Measurements from ENCODE around the gene SNAPC3. TPM values are rescaled to one million over a fixed set of nuclear protein-coding genes. Genes with fewer than 3 reads are reported as not detected.

SNAPC3 gene
- total RNA-seq, 2 donors from 2014 or later: 41.3 to 52.5 TPM

DNA sequence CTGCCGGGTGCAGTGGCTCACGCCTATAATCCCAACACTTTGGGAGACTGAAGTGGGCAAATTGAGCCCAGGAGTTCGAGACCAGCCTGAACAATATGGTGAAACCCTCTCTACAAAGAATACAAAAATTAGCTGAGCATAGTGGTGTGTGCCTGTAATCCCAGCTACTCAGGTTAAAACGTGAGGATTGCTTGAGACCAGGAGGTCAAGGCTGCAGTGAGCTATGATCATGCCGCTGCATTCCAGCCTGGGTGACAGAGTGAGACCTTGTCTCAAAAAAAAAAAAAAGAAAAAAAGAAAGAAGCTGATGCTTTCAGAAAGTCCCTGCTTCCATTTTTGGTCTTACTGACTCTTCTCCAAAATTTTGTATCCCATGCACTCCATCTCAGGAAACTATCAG is 31.3 kb downstream of the SNAPC3 start:
- no peaks in the 10 kb centered on the region for H3K4me1 ChIP-seq (ENCODE audit: control insufficient read depth, insufficient read depth, low read length)
- no peak overlapping the region for H3K4me3 ChIP-seq (ENCODE audit: low read length)
- Mint-ChIP-seq H3K36me3 (ENCODE audit: low read depth) (peaks cover 64% of the 10 kb centered on the region), H3K27ac (no peak overlapping the region), H3K9me3 (no peaks in the 10 kb centered on the region), H3K4me3 (no peak overlapping the region), H3K27me3 (ENCODE audit: insufficient read depth) (no peaks in the 10 kb centered on the region), H3K4me1 (no peaks in the 10 kb centered on the region)
- 99 to 100% methylated on average over 2 to 5 of the region's 5 CpGs for WGBS, 2 experiments (ENCODE audit: insufficient coverage in 1 of 2, insufficient read length in 1 of 2)
- H3K27ac ChIP-seq (ENCODE audit: low read depth, low read length): no peak overlapping the region
- no peaks in the 10 kb centered on the region for H3K27me3 ChIP-seq (ENCODE audit: control insufficient read depth, insufficient read depth, low read length, poor library complexity, severe bottlenecking)
- peaks cover 84% of the 10 kb centered on the region for H3K36me3 ChIP-seq (ENCODE audit: control insufficient read depth, insufficient read depth, low read length)
- no peaks in the 10 kb centered on the region for H3K9me3 ChIP-seq (ENCODE audit: control insufficient read depth, low read length)
- DNase-seq: no peak
- no peak overlapping the region for H3K9ac ChIP-seq (ENCODE audit: extremely low read depth, low read length, poor library complexity, severe bottlenecking)
- TF ChIP-seq, protein P1, sequence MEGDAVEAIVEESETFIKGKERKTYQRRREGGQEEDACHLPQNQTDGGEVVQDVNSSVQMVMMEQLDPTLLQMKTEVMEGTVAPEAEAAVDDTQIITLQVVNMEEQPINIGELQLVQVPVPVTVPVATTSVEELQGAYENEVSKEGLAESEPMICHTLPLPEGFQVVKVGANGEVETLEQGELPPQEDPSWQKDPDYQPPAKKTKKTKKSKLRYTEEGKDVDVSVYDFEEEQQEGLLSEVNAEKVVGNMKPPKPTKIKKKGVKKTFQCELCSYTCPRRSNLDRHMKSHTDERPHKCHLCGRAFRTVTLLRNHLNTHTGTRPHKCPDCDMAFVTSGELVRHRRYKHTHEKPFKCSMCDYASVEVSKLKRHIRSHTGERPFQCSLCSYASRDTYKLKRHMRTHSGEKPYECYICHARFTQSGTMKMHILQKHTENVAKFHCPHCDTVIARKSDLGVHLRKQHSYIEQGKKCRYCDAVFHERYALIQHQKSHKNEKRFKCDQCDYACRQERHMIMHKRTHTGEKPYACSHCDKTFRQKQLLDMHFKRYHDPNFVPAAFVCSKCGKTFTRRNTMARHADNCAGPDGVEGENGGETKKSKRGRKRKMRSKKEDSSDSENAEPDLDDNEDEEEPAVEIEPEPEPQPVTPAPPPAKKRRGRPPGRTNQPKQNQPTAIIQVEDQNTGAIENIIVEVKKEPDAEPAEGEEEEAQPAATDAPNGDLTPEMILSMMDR (conservative IDR thresholded peaks at IDR 0.05): no peak

DNA sequence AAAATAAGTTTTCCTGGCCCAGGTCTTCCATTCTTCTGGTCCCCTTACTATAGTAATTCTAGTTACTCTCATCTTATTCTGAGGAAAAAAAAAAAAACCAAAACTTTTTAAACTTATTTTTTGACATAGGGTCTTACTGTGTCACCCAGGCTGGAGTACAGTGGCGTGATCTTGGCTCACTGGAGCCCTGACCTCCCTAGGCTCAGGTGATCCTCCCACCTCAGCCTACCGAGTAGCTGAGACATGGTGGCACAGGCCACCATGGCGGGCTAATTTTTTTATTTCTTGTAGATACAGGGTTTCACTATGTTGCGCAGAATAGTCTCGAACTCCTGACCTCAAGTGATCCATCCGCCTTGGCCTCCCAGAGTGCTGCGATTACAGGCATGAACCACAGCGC is 38.4 kb downstream of the SNAPC3 start:
- H3K27ac Mint-ChIP-seq: no peak overlapping the region
- H3K4me3 ChIP-seq (ENCODE audit: low read length): no peak overlapping the region
- H3K36me3 ChIP-seq (ENCODE audit: control insufficient read depth, insufficient read depth, low read length): peaks cover 88% of the 10 kb centered on the region
- no peaks in the 10 kb centered on the region for H3K9me3 Mint-ChIP-seq
- no peaks in the 10 kb centered on the region for H3K27me3 Mint-ChIP-seq (ENCODE audit: insufficient read depth)
- no peak overlapping the region for H3K27ac ChIP-seq (ENCODE audit: low read depth, low read length)
- H3K36me3 Mint-ChIP-seq (ENCODE audit: low read depth): peaks cover 71% of the 10 kb centered on the region
- no peaks in the 10 kb centered on the region for H3K27me3 ChIP-seq (ENCODE audit: control insufficient read depth, insufficient read depth, low read length, poor library complexity, severe bottlenecking)
- no peak for DNase-seq
- WGBS, 2 experiments (ENCODE audit: insufficient coverage in 1 of 2, insufficient read length in 1 of 2): 94 to 96% methylated on average over 6 to 8 of the region's 8 CpGs
- H3K9me3 ChIP-seq (ENCODE audit: control insufficient read depth, low read length): no peaks in the 10 kb centered on the region
- no peaks in the 10 kb centered on the region for H3K4me1 ChIP-seq (ENCODE audit: control insufficient read depth, insufficient read depth, low read length)
- H3K4me1 Mint-ChIP-seq: no peaks in the 10 kb centered on the region
- no peak overlapping the region for H3K4me3 Mint-ChIP-seq
- no peak overlapping the region for H3K9ac ChIP-seq (ENCODE audit: extremely low read depth, low read length, poor library complexity, severe bottlenecking)
- TF ChIP-seq, protein P1 (conservative IDR thresholded peaks at IDR 0.05): no peak

DNA sequence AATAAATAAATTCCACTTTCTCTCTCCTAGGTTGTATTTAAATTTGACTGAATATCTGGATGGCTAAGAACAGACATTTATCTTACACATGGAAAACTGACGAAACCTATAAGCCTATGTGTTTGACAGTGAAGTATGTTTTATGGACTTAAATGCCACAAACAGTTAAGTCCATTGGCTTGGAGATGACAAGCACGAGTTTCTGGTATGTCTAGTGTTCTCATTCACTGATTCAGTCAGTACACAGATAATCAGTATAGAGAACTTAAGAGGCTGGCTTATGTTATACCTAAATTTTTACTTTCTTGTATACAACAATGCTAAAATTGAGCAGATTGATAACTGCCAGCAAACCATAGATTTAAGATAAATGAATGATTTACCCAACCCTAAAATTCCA is 38.9 kb downstream of the SNAPC3 start:
- DNase-seq: no peak
- Histone ChIP-seq H3K27me3 (ENCODE audit: control insufficient read depth, insufficient read depth, low read length, poor library complexity, severe bottlenecking) (no peaks in the 10 kb centered on the region), H3K27ac (ENCODE audit: low read depth, low read length) (no peak overlapping the region), H3K9ac (ENCODE audit: extremely low read depth, low read length, poor library complexity, severe bottlenecking) (no peak overlapping the region), H3K36me3 (ENCODE audit: control insufficient read depth, insufficient read depth, low read length) (peaks cover 94% of the 10 kb centered on the region), H3K4me1 (ENCODE audit: control insufficient read depth, insufficient read depth, low read length) (no peaks in the 10 kb centered on the region), H3K9me3 (ENCODE audit: control insufficient read depth, low read length) (no peaks in the 10 kb centered on the region), H3K4me3 (ENCODE audit: low read length) (no peak overlapping the region)
- H3K4me1 Mint-ChIP-seq: no peaks in the 10 kb centered on the region
- 94 to 100% methylated on average over 2 of the region's 2 CpGs for WGBS, 2 experiments (ENCODE audit: insufficient coverage in 1 of 2, insufficient read length in 1 of 2)
- H3K36me3 Mint-ChIP-seq (ENCODE audit: low read depth): peaks cover 71% of the 10 kb centered on the region
- no peak overlapping the region for H3K27ac Mint-ChIP-seq
- TF ChIP-seq, protein P1 (conservative IDR thresholded peaks at IDR 0.05): no peak
- H3K4me3 Mint-ChIP-seq: no peak overlapping the region
- no peaks in the 10 kb centered on the region for H3K27me3 Mint-ChIP-seq (ENCODE audit: insufficient read depth)
- no peaks in the 10 kb centered on the region for H3K9me3 Mint-ChIP-seq

Measured in endodermal cell (in vitro differentiated cells).